Upper lobe of left lung (tissue), 6 donors: Measurements from ENCODE around the gene DOC2B. TPM values are rescaled to one million over a fixed set of nuclear protein-coding genes. Genes with fewer than 3 reads are reported as not detected.
"Not testable (repeated sequence)": the region's sequence is repeated elsewhere in the genome, so short reads cannot be mapped to it uniquely, and the experiment has no call there.

ENCODE experiments used
- ATAC-seq, 2 donors: fragments of 200-7000 bp; cut with Tn5 transposase; one replicate each; pipeline ENCODE4 v1.9.1; 2022; ENCODE audit warnings: mild to moderate bottlenecking in 2 of 2, moderate library complexity in 2 of 2; ENCODE audit not compliant: low FRiP score in 2 of 2
- DNase-seq, 2 donors: peaks; one replicate each; pipeline ENCODE4 v3.0.0-alpha.2; 2019 to 2020
- H3K27ac ChIP-seq, 4 donors: fragments of 200-600 bp; sonication (generic); one replicate each; pipeline ENCODE4 v1.5.1; 2016 to 2019
- H3K27me3 ChIP-seq, 4 donors: fragments of 200-600 bp; sonication (generic); one replicate each; pipeline ENCODE4 v1.5.1; 2017 to 2019
- H3K36me3 ChIP-seq, 4 donors: fragments of 200-600 bp; sonication (generic); one replicate each; pipeline ENCODE4 v1.5.1; 2016 to 2019
- H3K4me1 ChIP-seq, 4 donors: fragments of 200-600 bp; sonication (generic); one replicate each; pipeline ENCODE4 v1.5.1; 2018 to 2019
- H3K4me3 ChIP-seq, 4 donors: fragments of 200-600 bp; sonication (generic); one replicate each; pipeline ENCODE4 v1.5.1; 2017 to 2019; ENCODE audit warnings: mild to moderate bottlenecking in 2 of 4, moderate library complexity in 1 of 4
- H3K9me3 ChIP-seq, 4 donors: fragments of 200-600 bp; sonication (generic); one replicate each; pipeline ENCODE4 v1.5.1; 2018 to 2019
- EP300 ChIP-seq, 4 donors: sonication (generic); formaldehyde crosslinking; IDR thresholded peaks; one replicate each; pipeline ENCODE4 v1.5.1; 2017; ENCODE audit warnings: antibody characterized with exemption in 4 of 4, control low read depth in 2 of 4
- POLR2A ChIP-seq, 4 donors: fragments of 450-650 bp; IDR thresholded peaks; one replicate each; pipeline ENCODE4 v1.5.1; 2016 to 2017; ENCODE audit warnings: antibody characterized with exemption in 4 of 4, mild to moderate bottlenecking in 2 of 4
- POLR2AphosphoS5 ChIP-seq, 2 donors: sonication (generic); formaldehyde crosslinking; IDR thresholded peaks; one replicate each; pipeline ENCODE4 v1.5.1; 2017; ENCODE audit warnings: antibody characterized with exemption in 2 of 2
- WGBS, 2 donors: methylation state at CpG; one replicate each; pipeline ENCODE4 v1.1.5; 2017 to 2018; 5-methylcytosine and 5-hydroxymethylcytosine counted together
- total RNA-seq, 6 donors: library from RNA; depleted of rRNA in 4 of 6; stranded (reverse); fragments of >200 nt in 4 of 6; gene quantifications; one replicate each; pipeline versions ENCODE4 v1.1.0 to v1.2.1, GENCODE V29; 2016 to 2021
- TF ChIP-seq, protein P1 (sequence below), 6 experiments: fragments of 450-650 bp in 4 of 6; fragments of 200-600 bp in 2 of 6; sonication (generic) in 2 of 6; IDR thresholded peaks; one replicate each; pipeline ENCODE4 v1.5.1; 2016 to 2019; ENCODE audit warnings: antibody characterized with exemption in 6 of 6
- donor health status: DM: no; HTN: no; CAD: no; lungs with moderate emphysema.
- donor health status: DM: no; HTN: yes; CAD: no; lungs with severe emphysema.

The DOC2B gene
- total RNA-seq, 6 donors from 2014 or later = 1.0 to 10.2 (median 4.4) TPM

DNA sequence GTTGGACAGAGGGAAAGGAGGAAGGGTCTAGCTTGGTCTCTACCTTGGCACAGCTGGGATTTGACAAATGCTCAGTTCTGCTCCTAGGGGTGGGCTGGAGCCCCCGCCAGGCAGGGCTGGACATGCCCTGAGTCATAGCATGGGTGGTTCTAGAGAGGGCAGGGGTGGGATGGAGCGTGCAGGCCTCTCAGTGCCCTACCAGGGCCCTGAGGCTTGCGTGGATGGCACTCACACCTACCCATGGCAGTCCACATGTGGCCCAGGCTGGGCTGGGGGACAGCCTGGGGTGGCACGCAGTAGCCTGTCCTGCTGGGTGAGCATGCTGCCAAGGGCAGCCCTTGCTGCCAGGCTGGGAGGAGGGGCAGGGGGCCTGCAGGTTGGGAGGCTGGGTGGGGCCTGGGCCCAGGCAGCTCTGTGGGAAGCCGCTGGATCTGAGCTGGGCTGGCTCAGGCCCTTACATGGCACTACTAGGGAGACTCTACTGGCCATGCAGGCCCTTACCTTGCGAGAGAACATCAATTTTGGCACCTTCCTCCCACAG is 11.2 kb downstream of the DOC2B start:
- H3K36me3 ChIP-seq = no peaks in the 10 kb centered on the region
- TF ChIP-seq EP300 (IDR thresholded peaks at IDR 0.05) (no peak), POLR2A (IDR thresholded peaks at IDR 0.05) (no peak), POLR2AphosphoS5 (IDR thresholded peaks at IDR 0.05) (no peak)
- TF ChIP-seq, protein P1, sequence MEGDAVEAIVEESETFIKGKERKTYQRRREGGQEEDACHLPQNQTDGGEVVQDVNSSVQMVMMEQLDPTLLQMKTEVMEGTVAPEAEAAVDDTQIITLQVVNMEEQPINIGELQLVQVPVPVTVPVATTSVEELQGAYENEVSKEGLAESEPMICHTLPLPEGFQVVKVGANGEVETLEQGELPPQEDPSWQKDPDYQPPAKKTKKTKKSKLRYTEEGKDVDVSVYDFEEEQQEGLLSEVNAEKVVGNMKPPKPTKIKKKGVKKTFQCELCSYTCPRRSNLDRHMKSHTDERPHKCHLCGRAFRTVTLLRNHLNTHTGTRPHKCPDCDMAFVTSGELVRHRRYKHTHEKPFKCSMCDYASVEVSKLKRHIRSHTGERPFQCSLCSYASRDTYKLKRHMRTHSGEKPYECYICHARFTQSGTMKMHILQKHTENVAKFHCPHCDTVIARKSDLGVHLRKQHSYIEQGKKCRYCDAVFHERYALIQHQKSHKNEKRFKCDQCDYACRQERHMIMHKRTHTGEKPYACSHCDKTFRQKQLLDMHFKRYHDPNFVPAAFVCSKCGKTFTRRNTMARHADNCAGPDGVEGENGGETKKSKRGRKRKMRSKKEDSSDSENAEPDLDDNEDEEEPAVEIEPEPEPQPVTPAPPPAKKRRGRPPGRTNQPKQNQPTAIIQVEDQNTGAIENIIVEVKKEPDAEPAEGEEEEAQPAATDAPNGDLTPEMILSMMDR (IDR thresholded peaks at IDR 0.05) = no peak
- no peaks in the 10 kb centered on the region for H3K27me3 ChIP-seq
- no peaks in the 10 kb centered on the region for H3K4me1 ChIP-seq
- no peaks in the 10 kb centered on the region for H3K9me3 ChIP-seq
- WGBS, 2 donors = 94 to 100% methylated on average over 4 to 6 of the region's 6 CpGs
- ATAC-seq = peak in 1 of 2 donors; percentile 62
- no peak overlapping the region for H3K27ac ChIP-seq
- peak in 1 of 2 donors; percentile 47 for DNase-seq
- H3K4me3 ChIP-seq = no peak overlapping the region

GRCh38 chr17:168614-169013 is 12.8 kb downstream of the DOC2B start:
- not testable (repeated sequence) for H3K4me3 ChIP-seq, H3K9me3 ChIP-seq, H3K36me3 ChIP-seq, DNase-seq, H3K27ac ChIP-seq, ATAC-seq, H3K27me3 ChIP-seq, H3K4me1 ChIP-seq
- 57 to 72% methylated on average over 8 to 9 of the region's 11 CpGs for WGBS, 2 donors

DNA sequence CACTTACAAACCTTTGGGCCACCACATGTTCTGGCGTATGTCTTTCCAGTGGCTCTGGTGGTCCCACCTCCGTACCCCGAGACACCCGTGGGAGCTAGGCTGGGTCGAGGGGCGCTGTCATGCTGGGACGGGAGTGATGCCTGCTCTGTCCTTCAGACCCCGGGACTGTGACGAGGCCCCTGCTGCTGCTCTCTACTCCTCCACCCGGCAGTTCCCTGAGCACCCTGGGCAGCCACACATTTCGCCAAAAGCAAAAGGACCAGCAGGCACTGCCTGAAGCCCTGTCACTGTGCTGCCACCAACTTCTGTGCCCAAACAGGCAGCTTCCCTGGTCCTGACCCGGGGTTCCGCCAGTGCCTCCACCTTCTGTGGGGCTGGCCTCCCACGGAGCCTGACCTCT is 15.5 kb downstream of the DOC2B start:
- peak in 1 of 2 donors; percentile 51 for ATAC-seq
- Histone ChIP-seq H3K4me3 (no peak overlapping the region), H3K36me3 (peaks cover 0 to 5% (median 0%) of the 10 kb centered on the region in 4 donors), H3K4me1 (no peaks in the 10 kb centered on the region), H3K27ac (no peak overlapping the region), H3K27me3 (no peaks in the 10 kb centered on the region), H3K9me3 (no peaks in the 10 kb centered on the region)
- no peak for TF ChIP-seq POLR2A (IDR thresholded peaks at IDR 0.05)
- no peak for TF ChIP-seq EP300 (IDR thresholded peaks at IDR 0.05)
- TF ChIP-seq, protein P1 (IDR thresholded peaks at IDR 0.05) = no peak
- no peak for TF ChIP-seq POLR2AphosphoS5 (IDR thresholded peaks at IDR 0.05)
- 92 to 96% methylated on average over 10 to 14 of the region's 14 CpGs for WGBS, 2 donors
- DNase-seq = peak in 1 of 2 donors; percentile 50

GRCh38 chr17:164303-165235 is 16.9 kb downstream of the DOC2B start:
- Histone ChIP-seq H3K36me3 (peaks cover 0 to 5% (median 0%) of the 10 kb centered on the region in 4 donors), H3K4me3 (no peak overlapping the region), H3K4me1 (no peaks in the 10 kb centered on the region), H3K27ac (no peak overlapping the region), H3K9me3 (no peaks in the 10 kb centered on the region), H3K27me3 (no peaks in the 10 kb centered on the region)
- ATAC-seq (peak in 1 of 2 donors; percentile 65), DNase-seq (peak in 1 of 2 donors; percentile 67)
- TF ChIP-seq, protein P1 (IDR thresholded peaks at IDR 0.05) = peak; percentile 14 to 61 (median 50)
- TF ChIP-seq POLR2AphosphoS5 (IDR thresholded peaks at IDR 0.05) (no peak), EP300 (IDR thresholded peaks at IDR 0.05) (no peak), POLR2A (IDR thresholded peaks at IDR 0.05) (no peak)
- 62 to 70% methylated on average over 8 to 14 of the region's 16 CpGs for WGBS, 2 donors

- peaks cover 0 to 5% (median 0%) of the 10 kb centered on the region in 4 donors for H3K36me3 ChIP-seq
- WGBS, 2 donors = 85 to 91% methylated on average over 9 to 11 of the region's 11 CpGs
- no peaks in the 10 kb centered on the region for H3K4me1 ChIP-seq
- H3K4me3 ChIP-seq = no peak overlapping the region
- H3K27me3 ChIP-seq = no peaks in the 10 kb centered on the region
- no peak for TF ChIP-seq POLR2AphosphoS5 (IDR thresholded peaks at IDR 0.05)
- TF ChIP-seq, protein P1 (IDR thresholded peaks at IDR 0.05) = peak in 2 of 6 experiments; percentile 6 to 19
- DNase-seq (peak in 1 of 2 donors; percentile 51), ATAC-seq (no peak)
- no peak overlapping the region for H3K27ac ChIP-seq
- H3K9me3 ChIP-seq = no peaks in the 10 kb centered on the region
Observed at GRCh38 chr17:163514-164098, 17.8 kb downstream of the DOC2B start.
